ENCODE results near the gene GULP1. TPM values are rescaled to one million over a fixed set of nuclear protein-coding genes. Genes with fewer than 3 reads are reported as not detected.

The GULP1 gene
- total RNA-seq, 1 experiment from 2014 or later = 140 TPM

GRCh38 chr2:188308483-188308882 is 16.8 kb downstream of the GULP1 start:
- Histone ChIP-seq H3T11ph (ENCODE audit: low read length) (no peak overlapping the region), H2BK15ac (ENCODE audit: low read depth, low read length) (no peak overlapping the region), H3K4me2 (ENCODE audit: insufficient read depth, insufficient read length, low read length) (no peak overlapping the region), H3K23ac (ENCODE audit: insufficient read length, low read depth, low read length) (no peak overlapping the region), H4K91ac (ENCODE audit: insufficient read length, low read depth, low read length) (no peak overlapping the region), H3K79me2 (ENCODE audit: insufficient read depth, low read length) (peaks cover 56% of the 10 kb centered on the region; the same call in 1 of the 2 replicates), H3K27me3 (ENCODE audit: insufficient read depth, low read length) (no peaks in the 10 kb centered on the region), H4K5ac (ENCODE audit: insufficient read length, low read depth, low read length) (no peak overlapping the region), H3K56ac (ENCODE audit: insufficient read length, low read depth, low read length) (no peak overlapping the region), H3K9me3 (ENCODE audit: control insufficient read depth, low read depth, low read length) (no peaks in the 10 kb centered on the region), H4K8ac (replicated peaks; ENCODE audit: insufficient read length, low read depth, low read length) (no peak overlapping the region), H3K14ac (ENCODE audit: insufficient read depth, low read length) (no peak overlapping the region), H3K18ac (ENCODE audit: insufficient read length, low read depth, low read length) (no peak overlapping the region), H2AK5ac (ENCODE audit: insufficient read length, low read length) (no peak overlapping the region), H2BK5ac (ENCODE audit: insufficient read length, low read length) (no peak overlapping the region), H2BK12ac (ENCODE audit: insufficient read length, low read depth, low read length) (no peak overlapping the region), H3K27ac (ENCODE audit: insufficient read length, low read depth, low read length) (no peak overlapping the region), H4K20me1 (ENCODE audit: control insufficient read depth, insufficient read depth, insufficient read length) (no peaks in the 10 kb centered on the region), H2BK20ac (ENCODE audit: low read depth, low read length, poor library complexity, severe bottlenecking) (no peak overlapping the region), H3K23me2 (ENCODE audit: insufficient read length, low read depth, low read length, poor library complexity, severe bottlenecking) (no peaks in the 10 kb centered on the region), H3K9ac (ENCODE audit: extremely low read depth, insufficient read length, low read length) (no peak overlapping the region), H2BK120ac (ENCODE audit: low read depth, low read length, poor library complexity, severe bottlenecking) (no peak overlapping the region), H3K79me1 (ENCODE audit: insufficient read depth, low read depth, low read length, poor library complexity, severe bottlenecking) (no peaks in the 10 kb centered on the region), H2AFZ (ENCODE audit: low read length) (no peak overlapping the region), H3K4ac (ENCODE audit: low read depth, low read length) (no peak overlapping the region), H3K4me1 (ENCODE audit: insufficient read depth, low read length) (peaks cover 16% of the 10 kb centered on the region)
- no peak for DNase-seq
- Mint-ChIP-seq H3K36me3 (ENCODE audit: insufficient read depth in 1 of 3, low read depth in 3 of 3) (peaks cover 27 to 40% (median 31%) of the 10 kb centered on the region in 3 experiments), H3K9me3 (peaks cover 15 to 20% of the 10 kb centered on the region in 2 experiments), H3K27me3 (ENCODE audit: low read depth) (no peaks in the 10 kb centered on the region), H3K4me1 (peaks cover 62 to 63% of the 10 kb centered on the region in 2 experiments), H3K27ac (peak overlapping the region in 2 of 3 experiments; percentile 27 to 57; a peak in 3 of 7 replicates), H3K4me3 (no peak overlapping the region)
- WGBS (ENCODE audit: extremely low coverage, insufficient read length, low lambda C conversion rate) = no CpG with 5 or more reads among the region's 2 CpGs
- no peak for TF ChIP-seq CTCF (conservative IDR thresholded peaks at IDR 0.05)
